ENCODE results near the gene CCSER1. TPM values are rescaled to one million over a fixed set of nuclear protein-coding genes. Genes with fewer than 3 reads are reported as not detected.

The CCSER1 gene
- total and polyA plus RNA-seq, 2 experiments from 2014 or later = not detected

- no peaks in the 10 kb centered on the region for H3K9me3 ChIP-seq (ENCODE audit: low read depth)
- DNase-seq = no peak
- no peak overlapping the region for H3K4me3 ChIP-seq
- no peak overlapping the region for H2AFZ ChIP-seq
- no peaks in the 10 kb centered on the region for H3K79me2 ChIP-seq (ENCODE audit: insufficient read depth)
- no peak overlapping the region for H3K27ac ChIP-seq
- H3F3A ChIP-seq (ENCODE audit: insufficient read depth) = no peaks in the 10 kb centered on the region
- TF ChIP-seq EZH2phosphoT487 (IDR thresholded peaks at IDR 0.05; ENCODE audit: insufficient read depth, low read depth) = no peak
- no peak for TF ChIP-seq EZH2 (IDR thresholded peaks at IDR 0.05; ENCODE audit: insufficient read depth, poor library complexity, severe bottlenecking)
- no peaks in the 10 kb centered on the region for H3K36me3 ChIP-seq (ENCODE audit: low read depth)
- H3K9me2 ChIP-seq (ENCODE audit: insufficient read depth) = no peaks in the 10 kb centered on the region
- no peak overlapping the region for H3K9ac ChIP-seq
- in situ Hi-C loops (cut with MboI) = no loop called here
- H4K20me1 ChIP-seq (ENCODE audit: insufficient read depth) = no peaks in the 10 kb centered on the region
- no peaks in the 10 kb centered on the region for H3K4me1 ChIP-seq (ENCODE audit: insufficient read depth)
- H3K4me2 ChIP-seq (ENCODE audit: unreplicated experiment) = no peak overlapping the region
- no peaks in the 10 kb centered on the region for H3K27me3 ChIP-seq (replicated peaks; ENCODE audit: insufficient read depth)
- 10 to 21% methylated on average over 1 of the region's 1 CpG for WGBS, 2 experiments (ENCODE audit: low coverage in 1 of 2, low lambda C conversion rate in 2 of 2, missing lambda C conversion rate in 2 of 2)
These were observed 588.0 kb downstream of the CCSER1 start for GRCh38 chr4:90715242-90715641.

- no peaks in the 10 kb centered on the region for H3F3A ChIP-seq (ENCODE audit: insufficient read depth)
- no peaks in the 10 kb centered on the region for H3K79me2 ChIP-seq (ENCODE audit: insufficient read depth)
- TF ChIP-seq EZH2 (IDR thresholded peaks at IDR 0.05; ENCODE audit: insufficient read depth, poor library complexity, severe bottlenecking) (no peak), EZH2phosphoT487 (IDR thresholded peaks at IDR 0.05; ENCODE audit: insufficient read depth, low read depth) (no peak)
- no peak overlapping the region for H2AFZ ChIP-seq
- H3K4me1 ChIP-seq (ENCODE audit: insufficient read depth) = no peaks in the 10 kb centered on the region
- no peaks in the 10 kb centered on the region for H3K9me3 ChIP-seq (ENCODE audit: low read depth)
- DNase-seq = no peak
- no peak overlapping the region for H3K27ac ChIP-seq
- in situ Hi-C loops (cut with MboI) = no loop called here
- no peaks in the 10 kb centered on the region for H3K9me2 ChIP-seq (ENCODE audit: insufficient read depth)
- no peaks in the 10 kb centered on the region for H4K20me1 ChIP-seq (ENCODE audit: insufficient read depth)
- H3K27me3 ChIP-seq (replicated peaks; ENCODE audit: insufficient read depth) = no peaks in the 10 kb centered on the region
- no peaks in the 10 kb centered on the region for H3K36me3 ChIP-seq (ENCODE audit: low read depth)
- H3K4me3 ChIP-seq = no peak overlapping the region
- 36 to 37% methylated on average over 10 of the region's 10 CpGs for WGBS, 2 experiments (ENCODE audit: low coverage in 1 of 2, low lambda C conversion rate in 2 of 2, missing lambda C conversion rate in 2 of 2)
- H3K4me2 ChIP-seq (ENCODE audit: unreplicated experiment) = no peak overlapping the region
- H3K9ac ChIP-seq = no peak overlapping the region
These were observed 591.7 kb downstream of the CCSER1 start for GRCh38 chr4:90718931-90719330.

- Histone ChIP-seq H2AFZ (no peak overlapping the region), H4K20me1 (ENCODE audit: insufficient read depth) (no peaks in the 10 kb centered on the region), H3K4me2 (ENCODE audit: unreplicated experiment) (no peak overlapping the region), H3K4me1 (ENCODE audit: insufficient read depth) (no peaks in the 10 kb centered on the region), H3K9me3 (ENCODE audit: low read depth) (no peaks in the 10 kb centered on the region), H3K27ac (no peak overlapping the region), H3K9ac (no peak overlapping the region), H3K36me3 (ENCODE audit: low read depth) (no peaks in the 10 kb centered on the region), H3K4me3 (no peak overlapping the region), H3K27me3 (replicated peaks; ENCODE audit: insufficient read depth) (no peaks in the 10 kb centered on the region), H3K79me2 (ENCODE audit: insufficient read depth) (no peaks in the 10 kb centered on the region), H3K9me2 (ENCODE audit: insufficient read depth) (no peaks in the 10 kb centered on the region), H3F3A (ENCODE audit: insufficient read depth) (no peaks in the 10 kb centered on the region)
- in situ Hi-C loops (cut with MboI) = no loop called here
- TF ChIP-seq EZH2 (IDR thresholded peaks at IDR 0.05; ENCODE audit: insufficient read depth, poor library complexity, severe bottlenecking) = no peak
- no peak for TF ChIP-seq EZH2phosphoT487 (IDR thresholded peaks at IDR 0.05; ENCODE audit: insufficient read depth, low read depth)
- no peak for DNase-seq
These were observed 600.7 kb downstream of the CCSER1 start for GRCh38 chr4:90727938-90728337.

GRCh38 chr4:90730752-90731151 lies 603.6 kb downstream of the CCSER1 start:
- Histone ChIP-seq H3K27me3 (replicated peaks; ENCODE audit: insufficient read depth) (no peaks in the 10 kb centered on the region), H4K20me1 (ENCODE audit: insufficient read depth) (no peaks in the 10 kb centered on the region), H3K36me3 (ENCODE audit: low read depth) (no peaks in the 10 kb centered on the region), H3K4me2 (ENCODE audit: unreplicated experiment) (no peak overlapping the region), H3K9me2 (ENCODE audit: insufficient read depth) (no peaks in the 10 kb centered on the region), H3K4me1 (ENCODE audit: insufficient read depth) (no peaks in the 10 kb centered on the region), H3K9ac (no peak overlapping the region), H3K9me3 (ENCODE audit: low read depth) (no peaks in the 10 kb centered on the region), H3F3A (ENCODE audit: insufficient read depth) (no peaks in the 10 kb centered on the region), H3K79me2 (ENCODE audit: insufficient read depth) (no peaks in the 10 kb centered on the region), H3K27ac (no peak overlapping the region), H3K4me3 (no peak overlapping the region), H2AFZ (no peak overlapping the region)
- in situ Hi-C loops (cut with MboI) = no loop called here
- 50 to 67% methylated on average over 1 of the region's 1 CpG for WGBS, 2 experiments (ENCODE audit: low coverage in 1 of 2, low lambda C conversion rate in 2 of 2, missing lambda C conversion rate in 2 of 2)
- no peak for DNase-seq
- TF ChIP-seq EZH2 (IDR thresholded peaks at IDR 0.05; ENCODE audit: insufficient read depth, poor library complexity, severe bottlenecking) (no peak), EZH2phosphoT487 (IDR thresholded peaks at IDR 0.05; ENCODE audit: insufficient read depth, low read depth) (no peak)

- TF ChIP-seq EZH2 (IDR thresholded peaks at IDR 0.05; ENCODE audit: insufficient read depth, poor library complexity, severe bottlenecking) (no peak), EZH2phosphoT487 (IDR thresholded peaks at IDR 0.05; ENCODE audit: insufficient read depth, low read depth) (no peak)
- Histone ChIP-seq H3K9ac (no peak overlapping the region), H3K27me3 (replicated peaks; ENCODE audit: insufficient read depth) (no peaks in the 10 kb centered on the region), H4K20me1 (ENCODE audit: insufficient read depth) (no peaks in the 10 kb centered on the region), H3F3A (ENCODE audit: insufficient read depth) (no peaks in the 10 kb centered on the region), H2AFZ (no peak overlapping the region), H3K9me2 (ENCODE audit: insufficient read depth) (no peaks in the 10 kb centered on the region), H3K4me1 (ENCODE audit: insufficient read depth) (no peaks in the 10 kb centered on the region), H3K27ac (no peak overlapping the region), H3K36me3 (ENCODE audit: low read depth) (no peaks in the 10 kb centered on the region), H3K4me3 (no peak overlapping the region), H3K9me3 (ENCODE audit: low read depth) (no peaks in the 10 kb centered on the region), H3K79me2 (ENCODE audit: insufficient read depth) (no peaks in the 10 kb centered on the region), H3K4me2 (ENCODE audit: unreplicated experiment) (no peak overlapping the region)
- 4 to 21% methylated on average over 1 of the region's 1 CpG for WGBS, 2 experiments (ENCODE audit: low coverage in 1 of 2, low lambda C conversion rate in 2 of 2, missing lambda C conversion rate in 2 of 2)
- DNase-seq = no peak
- in situ Hi-C loops (cut with MboI) = no loop called here
These were observed 606.0 kb downstream of the CCSER1 start for GRCh38 chr4:90733211-90733610.

Data from GM23248 (cell line).